OCI-M2 (cell line): ENCODE results near the gene PLXNA1.

ENCODE experiments used
- DNase-seq: peaks from one replicate; lab custom pipeline; 2025; ENCODE audit not compliant: unreplicated experiment; lab: John Stamatoyannopoulos, UW

Gene PLXNA1

GRCh38 chr3:126987129-126987528 lies 4.2 kb downstream of the PLXNA1 start:
- no peak for DNase-seq

GRCh38 chr3:126987596-126987995 lies 4.7 kb downstream of the PLXNA1 start:
- no peak for DNase-seq

GRCh38 chr3:126988451-126989021 lies 5.6 kb downstream of the PLXNA1 start:
- no peak for DNase-seq

GRCh38 chr3:126989316-126990023 lies 6.6 kb downstream of the PLXNA1 start:
- no peak for DNase-seq

- DNase-seq, result no peak
These were observed 7.2 kb downstream of the PLXNA1 start for GRCh38 chr3:126990024-126990700.

GRCh38 chr3:126990890-126991289 lies 8.0 kb downstream of the PLXNA1 start:
- DNase-seq, result no peak

GRCh38 chr3:126991366-126992200 lies 8.7 kb downstream of the PLXNA1 start:
- DNase-seq, result no peak

- DNase-seq, result no peak
These were observed 9.3 kb downstream of the PLXNA1 start for GRCh38 chr3:126992216-126992615.

GRCh38 chr3:126992776-126993175 lies 9.9 kb downstream of the PLXNA1 start:
- no peak for DNase-seq

GRCh38 chr3:126993436-126993835 lies 10.5 kb downstream of the PLXNA1 start:
- no peak for DNase-seq

- no peak for DNase-seq
These were observed 11.8 kb downstream of the PLXNA1 start for GRCh38 chr3:126994661-126995245.

- DNase-seq, result no peak
These were observed 12.4 kb downstream of the PLXNA1 start for GRCh38 chr3:126995254-126995780.

- DNase-seq, result no peak
These were observed 13.1 kb downstream of the PLXNA1 start for GRCh38 chr3:126995926-126996512.

GRCh38 chr3:126996905-126997304 lies 14.0 kb downstream of the PLXNA1 start:
- no peak for DNase-seq

GRCh38 chr3:126997455-126998038 lies 14.6 kb downstream of the PLXNA1 start:
- no peak for DNase-seq

GRCh38 chr3:126998320-126998719 lies 15.4 kb downstream of the PLXNA1 start:
- DNase-seq, result no peak

GRCh38 chr3:126998728-126999127 lies 15.8 kb downstream of the PLXNA1 start:
- no peak for DNase-seq

GRCh38 chr3:126999383-126999782 lies 16.5 kb downstream of the PLXNA1 start:
- DNase-seq, result no peak

- DNase-seq, result no peak
These were observed 17.2 kb downstream of the PLXNA1 start for GRCh38 chr3:127000119-127000518.

- no peak for DNase-seq
These were observed 17.8 kb downstream of the PLXNA1 start for GRCh38 chr3:127000761-127001160.
